ENCODE measurements around the gene MICU1.
"Not testable (repeated sequence)": the region's sequence is repeated elsewhere in the genome, so short reads cannot be mapped to it uniquely, and the experiment has no call there.

Gene MICU1

DNA sequence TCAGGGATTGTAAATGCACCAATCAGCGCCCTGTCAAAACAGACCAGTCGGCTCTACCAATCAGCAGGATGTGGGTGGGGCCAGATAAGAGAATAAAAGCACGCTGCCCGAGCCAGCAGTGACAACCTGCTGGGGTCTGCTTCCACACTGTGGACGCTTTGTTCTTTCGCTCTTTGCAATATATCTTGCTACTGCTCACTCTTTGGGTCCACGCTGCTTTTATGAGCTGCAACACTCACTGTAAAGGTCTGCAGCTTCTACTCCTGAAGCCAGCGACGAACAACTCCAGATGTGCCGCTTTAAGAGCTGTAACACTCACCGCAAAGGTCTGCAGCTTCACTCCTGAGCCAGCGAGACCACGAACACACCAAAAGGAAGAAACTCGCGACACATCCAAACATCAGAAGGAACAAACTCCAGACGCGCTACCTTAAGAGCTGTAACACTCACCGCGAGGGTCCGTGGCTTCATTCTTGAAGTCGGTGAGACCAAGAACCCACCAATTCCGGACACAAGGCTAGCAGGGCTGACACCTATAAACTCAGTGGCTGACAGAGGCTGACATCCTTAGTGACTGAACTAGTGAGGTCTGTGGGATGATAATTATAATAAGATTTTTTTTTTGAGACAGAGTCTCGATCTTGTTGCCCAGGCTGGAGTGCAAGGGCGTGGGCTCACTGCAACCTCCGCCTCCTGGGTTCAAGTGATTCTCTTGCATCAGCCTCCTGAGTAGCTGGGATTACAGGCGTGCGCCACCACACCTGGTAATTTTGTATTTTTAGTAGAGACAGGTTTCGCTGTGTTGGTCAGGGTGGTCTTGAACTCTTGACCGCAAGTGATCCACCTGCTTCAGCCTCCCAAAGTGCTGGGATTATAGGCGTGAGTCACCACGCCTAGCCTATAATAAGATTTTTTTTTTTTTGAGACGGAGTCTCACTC is 298.9 kb downstream of the MICU1 start:
- DNase-seq (ENCODE audit: low read depth) = not testable (repeated sequence)

DNA sequence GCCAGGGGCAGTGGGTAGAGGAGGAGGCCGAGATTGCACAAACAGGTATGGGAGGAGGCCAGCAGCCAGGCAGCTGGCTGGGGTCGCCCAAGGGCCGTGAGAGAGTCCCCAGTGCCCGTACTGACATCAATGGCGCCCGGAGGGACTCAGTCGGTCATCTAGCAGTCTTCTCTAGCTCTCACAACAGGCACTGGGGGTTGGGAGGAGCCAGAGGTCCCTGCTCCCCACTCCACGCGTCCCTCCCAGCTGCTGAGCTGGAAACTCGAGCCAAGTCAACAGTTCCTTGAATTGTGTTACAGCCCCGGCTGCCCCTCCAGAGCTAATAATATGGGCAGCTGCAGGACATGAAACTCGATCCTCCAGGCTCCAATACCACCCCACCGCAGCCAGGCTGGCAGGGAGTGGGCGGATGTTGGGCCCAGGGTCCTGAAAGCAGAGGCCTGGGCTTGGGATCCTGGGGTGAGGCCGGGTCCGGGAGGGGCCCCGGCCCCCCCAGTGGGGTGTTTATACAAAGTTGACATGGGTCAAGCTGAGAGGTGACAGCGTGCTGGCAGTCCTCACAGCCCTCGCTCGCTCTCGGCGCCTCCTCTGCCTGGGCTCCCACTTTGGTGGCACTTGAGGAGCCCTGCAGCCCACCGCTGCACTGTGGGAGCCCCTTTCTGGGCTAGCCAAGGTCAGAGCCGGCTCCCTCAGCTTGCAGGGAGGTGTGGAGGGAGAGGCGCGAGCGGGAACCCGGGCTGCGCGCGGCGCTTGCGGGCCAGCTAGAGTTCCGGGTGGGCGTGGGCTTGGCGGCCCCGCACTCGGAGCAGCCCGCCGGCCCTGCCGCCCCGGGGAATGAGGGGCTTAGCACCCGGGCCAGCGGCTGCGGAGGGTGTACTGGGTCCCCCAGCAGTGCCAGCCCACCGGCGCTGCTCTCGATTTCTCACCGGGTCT is 300.4 kb downstream of the MICU1 start:
- not testable (repeated sequence) for DNase-seq (ENCODE audit: low read depth)

DNA sequence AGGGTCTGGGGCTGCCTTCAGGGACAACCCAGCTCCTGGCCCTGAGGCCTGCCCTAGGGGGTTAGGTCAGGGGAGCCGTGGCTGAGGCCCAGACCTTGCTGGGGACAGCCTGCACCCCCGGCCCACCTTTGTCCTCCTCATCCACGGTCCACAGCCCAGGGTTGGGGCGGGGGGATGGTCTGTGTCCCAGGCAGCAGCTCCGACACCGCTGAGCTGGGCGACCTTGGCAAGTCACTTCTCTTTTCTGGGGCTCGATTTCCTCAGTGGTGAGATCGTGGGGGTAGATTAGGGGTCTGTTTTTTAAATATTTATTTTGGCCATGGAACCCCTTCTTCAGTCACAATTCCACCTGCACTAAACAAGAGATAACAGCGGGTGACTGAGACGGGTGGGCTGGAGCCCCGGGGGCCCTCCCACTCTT is 302.1 kb downstream of the MICU1 start:
- DNase-seq (ENCODE audit: low read depth) = no peak

DNA sequence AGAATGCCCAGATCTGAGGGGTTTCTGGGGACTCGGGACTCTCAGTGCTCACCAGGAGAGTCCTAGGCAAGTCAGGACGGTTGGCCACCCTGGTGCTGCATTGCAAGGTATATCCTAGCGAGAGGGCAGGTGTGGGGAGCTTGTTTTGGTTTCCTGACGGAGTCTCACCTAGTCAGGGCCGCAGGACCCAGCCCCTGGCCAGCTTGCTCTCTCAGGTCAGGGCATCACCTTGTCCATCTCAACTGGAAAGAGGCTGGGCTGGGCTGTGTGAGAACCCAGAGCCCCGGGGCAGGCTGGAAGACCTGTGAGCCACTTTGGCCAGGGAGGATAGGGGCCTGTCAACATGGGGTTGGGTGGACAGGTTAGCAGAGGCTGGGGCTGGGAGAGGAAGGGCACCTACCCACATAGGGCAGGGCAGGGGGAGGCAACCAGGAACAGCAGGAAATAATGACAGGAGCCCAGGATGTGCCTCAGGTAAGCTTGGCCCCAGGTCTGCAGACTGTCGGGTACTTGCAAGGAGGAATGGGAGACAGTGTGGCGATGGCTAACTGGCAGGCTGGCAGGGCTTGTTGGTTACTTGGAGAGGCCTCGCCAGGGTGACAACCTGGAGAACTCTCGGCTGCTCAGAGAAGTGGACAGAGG is 302.6 kb downstream of the MICU1 start:
- DNase-seq (ENCODE audit: low read depth) = no peak

DNA sequence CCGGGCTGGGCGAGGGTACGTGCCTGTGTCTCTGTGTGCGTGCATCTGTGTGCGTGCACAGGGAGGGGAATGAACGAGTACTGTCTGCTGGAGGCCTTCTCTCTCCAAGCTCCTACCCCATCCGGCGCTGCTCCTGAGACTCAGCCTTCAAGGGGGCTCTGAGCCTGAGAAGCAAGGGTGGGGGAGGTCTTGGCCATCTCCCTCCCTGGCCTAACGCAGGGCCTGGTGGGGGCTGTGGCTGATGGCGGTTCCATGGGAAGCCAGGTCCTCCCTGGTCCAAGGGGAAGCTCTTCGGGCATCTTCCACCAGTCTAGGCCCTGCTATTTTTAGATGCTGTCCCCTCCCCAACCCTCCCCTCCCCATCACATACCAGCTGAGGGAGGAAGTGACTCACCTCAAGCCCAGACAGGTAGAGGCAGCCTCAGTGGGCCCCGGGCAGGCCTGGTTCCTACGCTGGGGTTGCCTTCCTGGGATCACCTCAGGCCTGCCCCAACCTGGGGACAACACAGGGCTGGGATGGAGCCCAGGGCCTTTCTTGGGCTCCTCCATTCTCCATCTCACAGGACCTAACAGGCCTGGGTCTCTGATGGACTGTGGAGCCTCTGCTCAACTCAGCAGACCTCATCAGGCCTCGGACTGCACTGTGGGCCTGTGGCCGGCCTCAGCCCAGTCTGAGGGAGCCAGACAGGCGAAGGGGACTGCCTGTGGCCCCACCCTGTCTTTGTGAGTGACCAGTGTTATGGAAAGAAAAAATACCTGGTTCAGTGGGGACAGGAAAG is 303.4 kb downstream of the MICU1 start:
- DNase-seq (ENCODE audit: low read depth) = no peak

DNA sequence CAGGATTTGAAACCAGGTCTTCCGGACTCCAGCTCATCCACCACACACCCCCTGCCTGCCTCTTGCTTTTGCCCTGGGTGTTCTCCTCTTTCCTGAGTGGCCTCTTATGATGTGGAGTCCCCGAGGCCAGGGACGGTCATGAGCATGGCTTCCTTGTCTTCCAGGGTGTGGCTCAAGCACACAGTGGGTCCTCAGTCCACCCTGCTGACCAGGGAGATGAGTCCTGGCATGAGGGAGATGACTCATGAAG is 303.9 kb downstream of the MICU1 start:
- no peak for DNase-seq (ENCODE audit: low read depth)

DNA sequence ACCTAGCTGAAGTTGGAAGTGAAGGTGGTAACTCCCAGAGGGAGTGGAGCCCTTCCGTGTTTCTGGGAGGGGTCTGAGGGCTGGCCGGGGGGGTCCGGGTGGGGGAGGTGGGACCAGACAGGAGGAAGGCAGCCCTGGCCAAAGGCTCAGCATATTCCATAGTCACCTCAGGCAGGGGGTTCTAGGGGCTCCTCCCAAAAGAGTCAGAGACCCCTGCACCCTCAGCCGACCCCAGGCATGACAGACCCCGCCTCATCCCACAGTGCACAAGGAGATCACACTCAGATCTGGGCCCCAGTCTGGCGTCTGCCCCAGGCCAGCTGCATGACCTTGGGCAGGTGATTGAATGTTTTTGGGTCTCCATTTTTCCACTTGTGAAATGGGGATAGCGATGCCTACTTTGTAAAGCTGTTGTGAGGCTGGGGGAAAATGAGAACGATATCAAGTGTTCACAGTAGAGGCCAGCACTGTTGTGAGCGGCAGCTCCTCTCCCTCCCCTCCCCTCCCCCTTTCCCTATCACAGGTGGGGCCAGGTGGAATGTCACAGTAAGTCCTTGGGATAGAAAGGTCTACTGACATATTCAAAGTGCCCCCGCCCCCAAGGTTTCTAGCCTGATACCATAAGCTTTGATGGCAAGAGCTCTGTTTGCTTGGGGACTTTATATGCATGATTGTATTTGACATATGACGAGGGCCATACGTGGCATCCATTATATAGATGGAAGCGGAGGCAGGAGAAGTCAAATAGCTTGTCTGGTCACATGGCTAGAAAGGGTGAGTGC is 304.4 kb downstream of the MICU1 start:
- DNase-seq (ENCODE audit: low read depth) = no peak

DNA sequence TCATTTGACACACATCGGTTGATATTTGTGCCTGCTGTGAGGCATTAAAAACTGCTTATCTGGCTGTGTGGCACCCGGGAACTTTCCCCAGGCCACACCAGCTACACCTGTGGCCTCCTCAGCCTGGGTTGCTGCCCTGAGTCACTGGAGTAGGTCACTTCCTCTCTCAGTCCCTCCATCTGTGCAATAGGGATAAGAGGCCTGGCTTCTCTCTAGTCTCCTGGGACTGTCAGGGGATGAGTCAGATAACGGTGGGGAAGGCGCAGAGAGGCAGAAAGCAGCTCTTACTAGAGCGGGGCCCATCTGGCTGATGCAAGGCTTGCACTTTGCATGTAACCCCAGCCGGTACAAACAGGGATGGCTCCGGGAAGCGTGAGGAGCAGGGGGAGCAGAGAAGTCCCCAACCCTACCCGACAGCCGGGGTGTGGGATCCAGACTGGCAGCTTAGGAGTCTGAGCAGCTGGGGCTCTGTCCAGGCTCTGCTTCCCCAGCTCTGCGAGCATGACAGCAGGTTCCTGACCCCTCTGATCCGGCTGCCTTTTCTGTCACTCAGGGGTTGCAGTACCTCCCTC is 305.1 kb downstream of the MICU1 start:
- DNase-seq (ENCODE audit: low read depth) = peak; percentile 89

DNA sequence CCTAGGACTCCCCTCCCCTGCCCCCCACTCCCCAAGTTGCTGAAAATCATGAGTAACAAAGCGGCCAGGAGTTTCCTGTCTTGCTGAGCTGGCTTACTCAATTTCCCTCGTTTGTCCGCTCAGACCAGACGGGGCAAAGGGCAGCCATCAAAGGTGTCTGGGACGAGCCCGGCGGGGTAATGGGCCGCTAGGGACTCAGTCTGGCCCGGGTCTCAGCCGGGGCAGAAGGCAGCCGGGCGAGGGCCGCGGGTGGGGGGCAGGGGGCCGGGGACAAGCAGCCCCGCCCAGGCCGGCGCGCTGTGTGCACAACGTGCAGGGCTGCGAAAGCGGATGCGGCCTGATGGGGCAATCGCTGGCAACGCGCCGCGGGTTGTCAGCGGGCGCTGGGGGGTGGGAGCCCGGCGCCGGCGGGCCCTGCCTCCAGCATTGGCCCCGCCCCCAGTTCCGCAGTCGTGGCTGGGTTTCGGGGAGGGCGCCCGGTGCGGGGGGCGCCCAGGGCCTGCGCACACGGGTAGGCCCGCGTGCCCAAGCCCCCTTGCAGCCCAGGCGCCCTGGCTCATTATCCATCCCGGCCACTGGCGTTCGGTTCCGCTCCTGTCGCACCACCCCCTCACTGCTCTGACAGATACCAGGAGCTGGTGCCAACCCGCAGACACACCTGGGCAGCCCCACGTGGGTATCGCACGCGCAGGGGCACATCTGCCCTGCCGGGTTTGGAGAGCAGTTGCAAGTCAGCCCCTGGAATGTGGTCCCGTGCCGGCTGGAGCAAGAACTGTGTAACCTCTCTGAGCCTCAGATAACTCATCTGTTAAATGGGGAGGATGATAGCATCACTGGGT is 306.2 kb downstream of the MICU1 start:
- no peak for DNase-seq (ENCODE audit: low read depth)

DNA sequence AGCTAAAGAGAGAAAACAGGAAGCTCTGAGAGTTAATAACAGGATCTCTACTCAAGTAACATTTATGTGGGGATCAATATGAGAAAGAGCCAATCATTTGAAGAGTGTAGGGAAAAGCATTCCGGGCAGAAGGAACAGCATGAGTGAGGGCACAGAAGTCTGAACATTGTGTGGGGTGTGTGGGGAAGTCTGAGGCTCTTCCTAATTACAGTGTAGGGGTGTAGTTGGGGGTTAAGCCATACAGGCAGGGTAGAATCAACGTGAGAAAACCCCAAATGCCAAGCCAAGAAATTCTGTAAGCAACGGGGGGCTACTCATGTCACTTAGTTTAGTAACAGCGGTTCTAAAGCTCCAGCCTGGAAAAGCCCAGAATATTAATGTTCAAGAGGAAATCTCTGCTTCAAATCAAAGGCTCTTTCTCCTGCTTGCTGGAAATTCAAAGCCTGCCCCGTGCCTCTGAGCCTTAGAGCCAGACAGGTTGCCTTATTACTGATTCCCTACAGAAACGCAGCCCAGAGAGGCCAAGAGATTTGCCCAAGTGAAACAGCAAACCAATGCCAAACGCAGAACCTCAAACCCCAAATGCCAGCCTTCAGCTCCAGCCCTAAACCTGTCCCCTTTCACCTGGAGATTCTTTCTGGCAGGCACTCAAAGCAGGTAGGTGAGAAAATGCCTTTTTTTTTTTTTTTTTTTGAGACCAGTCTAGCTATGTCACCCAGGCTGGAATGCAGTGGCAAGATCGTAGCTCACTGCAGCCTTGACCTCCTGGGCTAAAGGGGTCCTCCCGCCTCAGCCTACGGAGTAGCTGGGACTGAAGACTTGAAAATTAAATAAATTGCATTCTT is 307.2 kb downstream of the MICU1 start:
- no peak for DNase-seq (ENCODE audit: low read depth)
